ENCODE measurements around the gene PDZRN3. TPM values are rescaled to one million over a fixed set of nuclear protein-coding genes. Genes with fewer than 3 reads are reported as not detected.

The PDZRN3 gene
- total and polyA plus RNA-seq, 8 donors, result 4.5 to 10.9 (median 7.4) TPM

DNA sequence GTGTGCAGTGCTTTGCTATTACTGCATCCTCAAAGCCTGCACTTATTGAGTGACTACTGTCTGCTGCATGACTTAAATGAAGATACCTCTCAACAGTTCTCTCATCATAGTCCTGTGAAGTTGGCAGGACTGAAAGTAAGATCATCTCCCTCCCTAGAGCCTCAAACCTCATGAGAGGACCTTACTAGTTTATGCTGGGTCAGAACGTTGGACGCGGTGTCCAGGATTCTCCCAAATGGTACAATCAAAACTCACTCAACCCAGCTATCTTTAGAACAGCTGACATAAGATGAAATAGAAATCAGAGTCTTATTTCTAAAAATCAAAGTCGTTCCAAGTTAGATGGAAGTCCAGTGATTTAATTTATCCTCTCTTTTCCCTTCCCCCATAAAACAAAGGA lies 219.7 kb downstream of the PDZRN3 start:
- no peak for DNase-seq
- no peaks in the 10 kb centered on the region for H3K27me3 ChIP-seq
- TF ChIP-seq, protein P1, sequence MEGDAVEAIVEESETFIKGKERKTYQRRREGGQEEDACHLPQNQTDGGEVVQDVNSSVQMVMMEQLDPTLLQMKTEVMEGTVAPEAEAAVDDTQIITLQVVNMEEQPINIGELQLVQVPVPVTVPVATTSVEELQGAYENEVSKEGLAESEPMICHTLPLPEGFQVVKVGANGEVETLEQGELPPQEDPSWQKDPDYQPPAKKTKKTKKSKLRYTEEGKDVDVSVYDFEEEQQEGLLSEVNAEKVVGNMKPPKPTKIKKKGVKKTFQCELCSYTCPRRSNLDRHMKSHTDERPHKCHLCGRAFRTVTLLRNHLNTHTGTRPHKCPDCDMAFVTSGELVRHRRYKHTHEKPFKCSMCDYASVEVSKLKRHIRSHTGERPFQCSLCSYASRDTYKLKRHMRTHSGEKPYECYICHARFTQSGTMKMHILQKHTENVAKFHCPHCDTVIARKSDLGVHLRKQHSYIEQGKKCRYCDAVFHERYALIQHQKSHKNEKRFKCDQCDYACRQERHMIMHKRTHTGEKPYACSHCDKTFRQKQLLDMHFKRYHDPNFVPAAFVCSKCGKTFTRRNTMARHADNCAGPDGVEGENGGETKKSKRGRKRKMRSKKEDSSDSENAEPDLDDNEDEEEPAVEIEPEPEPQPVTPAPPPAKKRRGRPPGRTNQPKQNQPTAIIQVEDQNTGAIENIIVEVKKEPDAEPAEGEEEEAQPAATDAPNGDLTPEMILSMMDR (IDR thresholded peaks at IDR 0.05), result no peak
- no peak overlapping the region for H3K4me3 ChIP-seq
- H3K4me1 ChIP-seq, result peaks cover 0 to 2% (median 0%) of the 10 kb centered on the region in 3 donors
- no peaks in the 10 kb centered on the region for H3K36me3 ChIP-seq
- 93 to 94% methylated on average over 4 of the region's 4 CpGs for WGBS, 2 donors
- intact Hi-C loops (cut with DNase I), result no loop called here
- H3K27ac ChIP-seq, result no peak overlapping the region
- no peak for FAIRE-seq
- no peaks in the 10 kb centered on the region for H3K9me3 ChIP-seq
- no peak for ATAC-seq

DNA sequence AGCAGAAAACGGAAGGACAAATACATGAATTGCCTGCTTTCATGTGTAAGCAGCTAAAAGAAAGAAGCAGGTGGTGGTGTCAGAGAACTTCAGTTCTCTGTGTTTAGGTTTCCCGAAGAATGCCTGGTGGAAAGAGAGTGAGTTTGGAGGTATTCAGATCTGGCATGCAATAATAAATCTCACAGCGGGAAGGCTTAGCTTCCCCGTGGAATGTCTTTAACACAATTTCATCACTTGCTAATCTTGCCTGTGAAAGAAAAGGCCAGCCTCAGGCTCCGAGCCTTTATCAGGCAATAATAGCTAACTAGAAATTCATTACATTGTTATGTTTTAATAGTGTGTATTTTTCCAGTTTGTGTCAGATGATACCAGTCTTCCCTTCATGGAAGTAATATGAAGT lies 220.3 kb downstream of the PDZRN3 start:
- Histone ChIP-seq H3K27ac (no peak overlapping the region), H3K4me1 (peaks cover 0 to 7% (median 0%) of the 10 kb centered on the region in 3 donors), H3K36me3 (no peaks in the 10 kb centered on the region), H3K27me3 (no peaks in the 10 kb centered on the region), H3K9me3 (no peaks in the 10 kb centered on the region), H3K4me3 (no peak overlapping the region)
- ATAC-seq, result no peak
- WGBS, 2 donors, result 69 to 72% methylated on average over 5 of the region's 5 CpGs
- intact Hi-C loops (cut with DNase I), result no loop called here
- TF ChIP-seq, protein P1 (IDR thresholded peaks at IDR 0.05), result no peak
- no peak for FAIRE-seq
- no peak for DNase-seq

DNA sequence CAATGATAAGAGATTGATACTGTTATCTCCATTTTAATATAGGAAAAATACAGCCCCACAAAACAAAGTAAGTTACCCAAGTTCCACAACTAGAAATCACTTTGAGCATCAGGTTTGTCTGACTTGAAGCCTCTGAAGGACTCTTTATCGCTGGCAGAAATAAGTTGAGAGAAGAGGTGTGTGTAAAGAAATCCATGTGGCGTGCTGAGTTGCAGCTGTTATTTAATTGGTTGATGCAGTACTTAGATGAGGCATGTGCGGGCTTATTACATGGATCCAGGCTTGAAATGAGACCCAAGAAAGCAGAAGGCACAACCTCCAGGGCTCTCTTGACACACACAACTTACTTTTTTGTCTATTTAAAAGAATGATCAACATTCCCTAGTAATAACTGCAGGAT lies 221.3 kb downstream of the PDZRN3 start:
- 97 to 98% methylated on average over 3 of the region's 3 CpGs for WGBS, 2 donors

DNA sequence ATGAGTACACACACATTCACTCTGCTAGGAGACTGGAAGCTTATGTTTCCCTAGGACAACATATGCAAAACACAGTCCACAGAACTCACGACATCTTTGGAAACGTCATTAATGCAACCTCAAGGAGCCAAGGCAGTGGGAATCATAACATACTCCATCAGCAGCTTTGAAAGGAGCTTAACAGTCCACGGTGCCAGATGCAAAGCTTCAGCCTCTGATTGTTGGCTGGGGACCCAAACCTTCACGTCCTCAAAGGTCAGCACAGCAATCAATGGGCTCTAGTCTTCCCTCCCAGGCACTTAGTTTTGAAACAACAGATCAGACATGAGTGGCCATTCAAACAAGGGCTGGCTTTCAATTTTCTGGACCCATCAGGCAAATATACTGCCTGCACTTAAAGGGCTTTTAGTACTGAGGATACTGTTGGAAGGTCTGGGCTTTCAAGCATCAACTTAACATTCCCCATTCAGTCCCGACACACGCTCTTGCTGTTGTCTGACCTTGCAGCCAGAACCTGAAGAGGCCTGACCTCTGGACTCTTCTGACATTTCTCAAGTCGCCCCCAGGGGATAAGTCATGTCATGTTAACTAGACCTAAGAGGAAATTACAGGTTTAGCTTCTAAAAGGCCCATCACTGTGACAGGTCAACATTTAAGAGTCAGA lies 223.0 kb downstream of the PDZRN3 start:
- no peak for DNase-seq
- no peak for FAIRE-seq
- intact Hi-C loops (cut with DNase I), result no loop called here
- TF ChIP-seq, protein P1 (IDR thresholded peaks at IDR 0.05), result no peak
- Histone ChIP-seq H3K27me3 (no peaks in the 10 kb centered on the region), H3K4me3 (no peak overlapping the region), H3K4me1 (peaks cover 0 to 7% (median 0%) of the 10 kb centered on the region in 3 donors), H3K27ac (no peak overlapping the region), H3K9me3 (no peaks in the 10 kb centered on the region), H3K36me3 (no peaks in the 10 kb centered on the region)
- no peak for ATAC-seq
- WGBS, 2 donors, result 68 to 70% methylated on average over 7 of the region's 7 CpGs

More for the DNA sequence above, 221.3 kb downstream of the PDZRN3 start:
- no peaks in the 10 kb centered on the region for H3K9me3 ChIP-seq
- no peak overlapping the region for H3K27ac ChIP-seq
- peaks cover 0 to 7% (median 0%) of the 10 kb centered on the region in 3 donors for H3K4me1 ChIP-seq
- TF ChIP-seq, protein P1 (IDR thresholded peaks at IDR 0.05), result no peak
- FAIRE-seq, result no peak
- ATAC-seq, result no peak
- no peaks in the 10 kb centered on the region for H3K36me3 ChIP-seq
- no peaks in the 10 kb centered on the region for H3K27me3 ChIP-seq
- intact Hi-C loops (cut with DNase I), result no loop called here
- no peak overlapping the region for H3K4me3 ChIP-seq
- DNase-seq, result no peak

DNA sequence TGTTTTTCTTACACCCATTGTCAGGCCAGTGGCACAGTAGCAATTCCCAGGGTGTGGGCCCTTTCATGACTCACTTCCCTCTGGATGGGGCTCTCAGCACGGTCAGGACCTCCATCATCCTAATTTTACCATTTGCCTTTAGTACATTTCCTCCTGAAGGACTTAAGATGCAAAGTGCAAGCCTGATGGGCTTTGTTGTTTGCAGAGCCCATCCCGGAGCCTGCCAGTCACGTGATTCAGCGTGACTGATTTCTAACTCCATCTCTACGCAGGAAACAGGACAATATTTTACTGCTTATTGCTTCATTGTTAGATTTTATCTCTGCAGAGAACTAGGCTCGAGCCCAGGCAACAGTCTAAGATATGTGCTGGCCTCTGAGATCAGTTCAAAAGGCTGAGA lies 223.7 kb downstream of the PDZRN3 start:
- intact Hi-C loops (cut with DNase I), result no loop called here
- no peaks in the 10 kb centered on the region for H3K36me3 ChIP-seq
- 80 to 88% methylated on average over 6 of the region's 6 CpGs for WGBS, 2 donors
- no peak overlapping the region for H3K4me3 ChIP-seq
- peaks cover 0 to 7% (median 0%) of the 10 kb centered on the region in 3 donors for H3K4me1 ChIP-seq
- no peak for ATAC-seq
- H3K9me3 ChIP-seq, result no peaks in the 10 kb centered on the region
- no peak for DNase-seq
- no peak for FAIRE-seq
- no peaks in the 10 kb centered on the region for H3K27me3 ChIP-seq
- TF ChIP-seq, protein P1 (IDR thresholded peaks at IDR 0.05), result no peak
- no peak overlapping the region for H3K27ac ChIP-seq

Measured in pancreas (tissue), 10 donors.